GM23338 (cell line): ENCODE results near the gene NHLH2. TPM values are rescaled to one million over a fixed set of nuclear protein-coding genes. Genes with fewer than 3 reads are reported as not detected.

ENCODE experiments used
- ATAC-seq: fragments of 200-7000 bp; cut with Tn5 transposase; 3 replicates; pipeline ENCODE4 v1.9.1; 2020
- DNase-seq: peaks from one replicate; pipeline ENCODE4 v3.0.0-alpha.2; 2015; ENCODE audit warnings: low spot score
- H2AFZ ChIP-seq: fragments of 200-600 bp; sonication (generic); 2 replicates; pipeline ENCODE4 v1.8.0; 2016; ENCODE audit warnings: antibody characterized with exemption, mild to moderate bottlenecking, moderate library complexity
- H3F3A ChIP-seq: fragments of 200-600 bp; sonication (generic); replicated peaks from 2 replicates; pipeline ENCODE4 v1.8.0; 2017; ENCODE audit warnings: antibody characterized with exemption, mixed run types, low read depth
- H3K27ac ChIP-seq: fragments of 200-600 bp; sonication (generic); 2 replicates; pipeline ENCODE4 v1.6.1; 2016; ENCODE audit warnings: low read depth
- H3K27me3 ChIP-seq: fragments of 200-600 bp; sonication (generic); 2 replicates; pipeline ENCODE4 v1.8.0; 2016; ENCODE audit warnings: mild to moderate bottlenecking, mixed run types, moderate library complexity; ENCODE audit not compliant: insufficient read depth
- H3K36me3 ChIP-seq: fragments of 200-600 bp; sonication (generic); 2 replicates; pipeline ENCODE4 v1.8.0; 2016; ENCODE audit warnings: mild to moderate bottlenecking; ENCODE audit not compliant: insufficient read depth
- H3K4me1 ChIP-seq: fragments of 200-600 bp; sonication (generic); 2 replicates; pipeline ENCODE4 v1.8.0; 2016; ENCODE audit warnings: mild to moderate bottlenecking, moderate library complexity; ENCODE audit not compliant: insufficient read depth
- H3K4me2 ChIP-seq: fragments of 200-600 bp; sonication (generic); 2 replicates; pipeline ENCODE4 v1.7.1; 2017; ENCODE audit warnings: mixed run types
- H3K4me3 ChIP-seq: fragments of 200-600 bp; sonication (generic); 2 replicates; pipeline ENCODE4 v1.6.1; 2016; ENCODE audit warnings: mixed run types
- H3K79me2 ChIP-seq: fragments of 200-600 bp; sonication (generic); replicated peaks from 2 replicates; pipeline ENCODE4 v1.8.0; 2017; ENCODE audit warnings: mild to moderate bottlenecking; ENCODE audit not compliant: insufficient read depth
- H3K9me2 ChIP-seq: fragments of 200-600 bp; sonication (generic); 2 replicates; pipeline ENCODE4 v1.8.0; 2017; ENCODE audit not compliant: insufficient read depth
- H4K20me1 ChIP-seq: fragments of 200-600 bp; sonication (generic); replicated peaks from 2 replicates; pipeline ENCODE4 v1.8.0; 2017; ENCODE audit warnings: mild to moderate bottlenecking; ENCODE audit not compliant: insufficient read depth
- H3K27ac Mint-ChIP-seq: 2 replicates; pipeline ENCODE4 v1.8.0; 2020; ENCODE audit warnings: inconsistent platforms, mild to moderate bottlenecking, moderate library complexity, mixed read lengths
- H3K27me3 Mint-ChIP-seq: 3 replicates; pipeline ENCODE4 v1.8.0; 2022; ENCODE audit warnings: low read depth, mild to moderate bottlenecking, moderate library complexity, mixed read lengths, inconsistent platforms; ENCODE audit not compliant: insufficient read depth, poor library complexity
- H3K36me3 Mint-ChIP-seq: 3 replicates; pipeline ENCODE4 v1.8.0; 2021; ENCODE audit warnings: low read depth, mild to moderate bottlenecking, inconsistent platforms, moderate library complexity, mixed read lengths
- H3K4me1 Mint-ChIP-seq: 3 replicates; pipeline ENCODE4 v1.8.0; 2020; ENCODE audit warnings: mild to moderate bottlenecking, inconsistent platforms, mixed read lengths
- H3K4me3 Mint-ChIP-seq: 3 replicates; pipeline ENCODE4 v1.8.0; 2021; ENCODE audit warnings: moderate library complexity, mild to moderate bottlenecking, inconsistent platforms, mixed read lengths
- H3K9me3 Mint-ChIP-seq: 3 replicates; pipeline ENCODE4 v1.8.0; 2020; ENCODE audit warnings: moderate library complexity, mild to moderate bottlenecking, inconsistent platforms, mixed read lengths
- CTCF ChIP-seq, 2 experiments: fragments of 200-600 bp in 1 of 2; sonication (generic) in 1 of 2; conservative IDR thresholded peaks; 2 replicates each; pipeline versions ENCODE4 v1.5.1 to v1.6.1; 2016 to 2017; ENCODE audit warnings: antibody characterized with exemption in 2 of 2, low read depth in 2 of 2, mild to moderate bottlenecking in 2 of 2, moderate library complexity in 1 of 2
- EZH2 ChIP-seq: fragments of 200-600 bp; sonication (generic); IDR thresholded peaks from one replicate; pipeline ENCODE4 v1.8.0; 2017; ENCODE audit warnings: antibody characterized with exemption, mild to moderate bottlenecking, low read depth; ENCODE audit not compliant: unreplicated experiment
- NANOG ChIP-seq: IDR thresholded peaks from 2 replicates; pipeline ENCODE4 v1.6.1; 2016; ENCODE audit warnings: antibody characterized with exemption, borderline replicate concordance
- POLR2AphosphoS5 ChIP-seq: IDR thresholded peaks from 2 replicates; pipeline ENCODE4 v1.6.1; 2016; ENCODE audit warnings: antibody characterized with exemption, low read depth
- REST ChIP-seq: IDR thresholded peaks from one replicate; pipeline ENCODE4 v1.6.1; 2018; ENCODE audit warnings: antibody characterized with exemption; ENCODE audit not compliant: unreplicated experiment
- ZNF114 ChIP-seq: fragments of 250-450 bp; sonication (Bioruptor Pico); IDR thresholded peaks from 2 replicates; pipeline ENCODE4 v1.5.0; 2020; ENCODE audit warnings: mild to moderate bottlenecking, moderate library complexity
- ZNF331 ChIP-seq: fragments of 250-450 bp; sonication (Bioruptor Pico); IDR thresholded peaks from 2 replicates; pipeline ENCODE4 v1.5.0; 2020; ENCODE audit warnings: low read depth, mild to moderate bottlenecking, moderate library complexity
- ZNF462 ChIP-seq: fragments of 250-450 bp; sonication (Bioruptor Pico); IDR thresholded peaks from 2 replicates; pipeline ENCODE4 v1.5.0; 2020; ENCODE audit warnings: mild to moderate bottlenecking, moderate library complexity
- polyA plus RNA-seq: library from polyadenylated mRNA; unstranded; fragments of >200 nt; fragmentation: Nextera tagmentation; extraction: Ambion mirVana; gene quantifications from 2 replicates; pipeline ENCODE4 v1.2.1, GENCODE V29; 2016
- total RNA-seq: library from RNA; depleted of rRNA; stranded (reverse); fragments of >200 nt; shearing (Covaris generic); gene quantifications from 2 replicates; pipeline ENCODE4 v1.2.3, GENCODE V29; 2014

Gene NHLH2
- total and polyA plus RNA-seq, 2 experiments from 2014 or later: 1.7 to 1.9 TPM

- H3K9me3 Mint-ChIP-seq: no peaks in the 10 kb centered on the region
- no peak for ATAC-seq
These were observed 27.2 kb downstream of the NHLH2 start for GRCh38 chr1:115813727-115814126.

More at GRCh38 chr1:115813727-115814126, 27.2 kb downstream of the NHLH2 start:
- Histone ChIP-seq H2AFZ (no peak overlapping the region), H3F3A (no peaks in the 10 kb centered on the region), H3K9me2 (no peaks in the 10 kb centered on the region), H3K79me2 (no peaks in the 10 kb centered on the region), H3K27me3 (no peaks in the 10 kb centered on the region), H3K27ac (no peak overlapping the region), H3K4me2 (no peak overlapping the region), H3K4me3 (no peak overlapping the region), H3K4me1 (no peaks in the 10 kb centered on the region), H4K20me1 (no peaks in the 10 kb centered on the region), H3K36me3 (no peaks in the 10 kb centered on the region)
- Mint-ChIP-seq H3K27me3 (peaks cover 2% of the 10 kb centered on the region), H3K4me1 (peaks cover 2% of the 10 kb centered on the region; the same call in 1 of the 3 replicates), H3K27ac (no peak overlapping the region), H3K36me3 (no peaks in the 10 kb centered on the region), H3K4me3 (no peak overlapping the region)
- TF ChIP-seq POLR2AphosphoS5 (no peak), CTCF (conservative IDR thresholded peaks at IDR 0.05; ENCODE audit: low read depth in 2 of 2) (no peak), EZH2 (no peak), REST (no peak), NANOG (no peak), ZNF331 (CRISPR knock-in tag) (no peak), ZNF462 (CRISPR knock-in tag) (no peak), ZNF114 (CRISPR knock-in tag) (no peak)
- DNase-seq: no peak
